Spleen (tissue), 7 donors: ENCODE data around the gene IRS2.

ENCODE experiments used
- CTCF ChIP-seq, 11 experiments: fragments of 200-600 bp in 7 of 11; fragments of 450-650 bp in 4 of 11; sonication (generic) in 4 of 11; IDR thresholded peaks in 8 of 11; conservative IDR thresholded peaks in 3 of 11; 1 replicate in 7 of 11; 2 replicates in 4 of 11; pipeline versions ENCODE4 v1.4.0 to v1.8.0; 2016 to 2021; ENCODE audit warnings: antibody characterized with exemption in 11 of 11, inconsistent platforms in 4 of 11, mild to moderate bottlenecking in 1 of 11
- POLR2A ChIP-seq, 3 donors: fragments of 450-650 bp; IDR thresholded peaks; one replicate each; pipeline ENCODE4 v1.5.1; 2017; ENCODE audit warnings: antibody characterized with exemption in 3 of 3, mild to moderate bottlenecking in 1 of 3
- donor health status: DM: no; HTN: no; CAD: no; lungs with moderate emphysema.
- donor health status: DM: no; HTN: no; CAD: no.
- donor health status: DM: no; HTN: no; CAD: no.

DNA sequence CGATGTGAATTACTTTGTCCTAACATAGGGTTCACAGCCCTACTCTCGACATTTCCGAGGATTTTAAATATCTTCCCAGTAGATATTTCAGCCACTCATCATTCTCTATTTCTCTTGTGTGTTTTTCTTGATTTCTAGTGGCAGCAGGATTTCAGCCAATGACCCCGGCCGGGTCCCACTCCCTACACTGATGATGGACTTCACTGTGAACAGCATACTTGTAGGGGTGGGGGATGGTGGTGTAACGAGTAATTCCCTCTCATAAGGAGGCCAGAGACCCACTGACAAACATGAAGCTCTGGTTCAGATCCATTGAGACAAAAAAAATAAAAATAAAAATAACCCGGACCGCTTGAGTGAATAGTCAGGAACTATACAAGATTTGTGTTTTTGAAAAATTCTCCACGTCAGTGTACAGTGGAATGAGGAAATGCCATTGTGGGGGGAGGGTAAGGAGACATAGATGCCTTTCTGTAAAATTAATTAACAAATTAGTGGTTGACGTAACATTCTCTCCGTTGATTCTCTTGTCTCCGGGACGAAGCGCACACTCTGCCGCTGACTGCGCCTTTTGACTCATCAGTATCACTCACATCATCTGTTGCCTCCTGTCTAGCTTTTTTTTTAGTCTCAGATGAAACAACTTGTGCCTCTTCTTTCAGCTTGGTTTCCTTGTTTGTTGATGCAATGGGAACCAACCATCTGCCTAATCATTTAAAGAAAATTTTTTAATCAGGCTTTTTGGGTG is 48.8 kb upstream of the IRS2 start:
- TF ChIP-seq CTCF (IDR thresholded peaks at IDR 0.05 in 8 of 11, conservative IDR thresholded peaks at IDR 0.05 in 3 of 11) (no peak), POLR2A (IDR thresholded peaks at IDR 0.05) (no peak)
